Measurements from ENCODE around the gene ENTR1. TPM values are rescaled to one million over a fixed set of nuclear protein-coding genes. Genes with fewer than 3 reads are reported as not detected.

The ENTR1 gene
- total RNA-seq, 4 donors from 2014 or later = 23.3 to 42.0 (median 33.2) TPM

DNA sequence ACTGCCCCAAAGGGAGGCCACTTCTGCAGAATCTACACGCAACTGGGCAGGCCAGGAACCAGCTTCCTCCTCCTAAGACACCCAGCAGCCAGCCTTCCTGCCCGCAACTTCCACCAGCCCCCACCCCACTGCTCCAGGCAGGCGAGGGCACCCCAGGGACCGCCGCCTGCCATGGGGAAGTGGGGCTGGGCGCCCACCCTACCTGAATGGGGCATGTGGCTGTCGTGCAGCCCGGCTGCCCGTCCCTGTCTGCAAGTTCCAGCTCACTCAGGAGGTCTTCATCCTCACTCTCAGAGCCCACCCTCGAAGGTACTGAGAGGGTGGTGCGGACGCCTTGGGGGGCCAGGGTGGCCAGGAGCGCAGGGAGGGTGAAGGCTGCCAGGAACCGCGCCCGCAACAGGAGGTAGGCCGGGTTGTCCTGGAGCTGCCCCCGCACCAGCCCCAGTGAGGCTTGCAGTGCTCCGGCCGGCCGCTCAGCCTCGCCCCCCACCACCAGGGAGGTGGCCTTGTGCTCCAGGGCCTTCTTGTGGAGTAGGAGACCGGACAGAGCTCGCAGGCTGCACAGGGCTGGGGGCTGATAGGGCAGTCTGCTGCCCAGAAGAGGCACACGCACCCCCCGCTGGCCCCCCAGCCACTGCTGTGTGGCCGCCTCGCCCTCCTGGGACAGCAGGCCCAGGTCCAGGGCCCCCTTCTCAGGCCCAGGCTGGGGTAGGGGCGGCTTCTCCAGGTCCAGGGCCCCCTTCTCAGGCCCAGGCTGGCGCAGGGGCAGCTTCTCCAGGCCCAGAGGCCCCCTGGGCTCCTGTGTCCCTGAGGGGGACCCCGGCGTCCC, 32.9 kb downstream of the ENTR1 start:
- TF ChIP-seq, protein P1, sequence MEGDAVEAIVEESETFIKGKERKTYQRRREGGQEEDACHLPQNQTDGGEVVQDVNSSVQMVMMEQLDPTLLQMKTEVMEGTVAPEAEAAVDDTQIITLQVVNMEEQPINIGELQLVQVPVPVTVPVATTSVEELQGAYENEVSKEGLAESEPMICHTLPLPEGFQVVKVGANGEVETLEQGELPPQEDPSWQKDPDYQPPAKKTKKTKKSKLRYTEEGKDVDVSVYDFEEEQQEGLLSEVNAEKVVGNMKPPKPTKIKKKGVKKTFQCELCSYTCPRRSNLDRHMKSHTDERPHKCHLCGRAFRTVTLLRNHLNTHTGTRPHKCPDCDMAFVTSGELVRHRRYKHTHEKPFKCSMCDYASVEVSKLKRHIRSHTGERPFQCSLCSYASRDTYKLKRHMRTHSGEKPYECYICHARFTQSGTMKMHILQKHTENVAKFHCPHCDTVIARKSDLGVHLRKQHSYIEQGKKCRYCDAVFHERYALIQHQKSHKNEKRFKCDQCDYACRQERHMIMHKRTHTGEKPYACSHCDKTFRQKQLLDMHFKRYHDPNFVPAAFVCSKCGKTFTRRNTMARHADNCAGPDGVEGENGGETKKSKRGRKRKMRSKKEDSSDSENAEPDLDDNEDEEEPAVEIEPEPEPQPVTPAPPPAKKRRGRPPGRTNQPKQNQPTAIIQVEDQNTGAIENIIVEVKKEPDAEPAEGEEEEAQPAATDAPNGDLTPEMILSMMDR (IDR thresholded peaks at IDR 0.05; ENCODE audit: low read depth) = no peak

DNA sequence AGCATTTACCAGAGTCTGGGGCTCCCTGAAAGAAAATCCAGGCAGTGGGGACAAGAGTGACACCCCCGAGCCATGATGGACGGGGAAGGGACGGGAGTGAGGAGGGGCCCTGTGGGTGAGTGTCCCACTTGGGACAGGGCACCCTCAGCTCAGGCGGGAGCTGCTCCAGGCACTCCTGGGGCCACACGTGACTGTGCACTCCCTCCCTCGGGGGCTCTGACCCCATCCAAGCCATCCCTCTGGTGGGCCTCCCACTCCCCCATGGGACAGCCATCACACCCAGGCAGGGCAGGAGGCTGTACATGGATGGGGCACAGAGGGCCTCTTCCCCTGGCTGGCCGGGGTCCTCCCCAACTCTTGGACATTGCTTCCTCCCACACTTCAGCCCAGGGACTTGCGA, 34.0 kb downstream of the ENTR1 start:
- TF ChIP-seq, protein P1 (IDR thresholded peaks at IDR 0.05; ENCODE audit: low read depth) = no peak

DNA sequence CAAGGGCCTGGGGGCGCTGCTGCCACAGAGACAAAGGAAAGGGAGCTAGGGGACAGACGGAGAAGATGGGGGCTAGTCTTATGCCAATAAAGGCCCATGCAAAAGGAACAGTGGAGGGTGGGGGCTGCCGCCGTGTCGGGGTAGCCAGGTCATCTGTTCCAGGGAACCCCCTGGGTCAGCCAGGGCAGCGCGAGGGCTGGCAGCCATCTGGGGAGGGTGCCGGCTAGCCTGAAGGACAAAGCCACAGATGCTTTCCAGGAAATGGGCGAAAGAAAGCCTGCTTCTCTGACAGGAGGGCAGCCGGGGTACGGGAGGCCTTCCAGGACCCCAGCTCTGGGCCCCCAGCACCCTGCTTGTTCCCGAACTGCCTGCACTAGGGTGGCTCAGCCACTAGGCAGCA, 35.3 kb downstream of the ENTR1 start:
- TF ChIP-seq, protein P1 (IDR thresholded peaks at IDR 0.05; ENCODE audit: low read depth) = no peak

DNA sequence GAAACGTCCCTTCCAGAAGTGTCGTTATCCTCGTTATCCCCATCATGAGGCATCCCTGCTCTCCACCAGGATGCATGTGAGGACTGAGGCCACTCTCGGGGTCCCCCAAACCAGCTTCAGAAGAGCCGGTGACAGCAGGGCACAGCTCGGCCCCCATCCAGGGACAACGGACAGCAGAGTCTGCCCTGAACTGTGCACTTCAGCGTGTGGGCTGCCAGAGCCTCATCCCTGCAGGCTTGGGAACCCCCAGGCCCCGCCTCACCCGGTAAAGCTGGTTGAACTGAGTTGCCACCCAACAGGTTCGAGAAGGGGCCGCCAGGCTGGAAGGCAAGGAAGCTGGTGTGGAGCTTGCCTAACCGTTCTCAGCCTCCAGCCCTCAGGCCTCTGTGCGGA, 36.2 kb downstream of the ENTR1 start:
- TF ChIP-seq, protein P1 (IDR thresholded peaks at IDR 0.05; ENCODE audit: low read depth) = no peak

DNA sequence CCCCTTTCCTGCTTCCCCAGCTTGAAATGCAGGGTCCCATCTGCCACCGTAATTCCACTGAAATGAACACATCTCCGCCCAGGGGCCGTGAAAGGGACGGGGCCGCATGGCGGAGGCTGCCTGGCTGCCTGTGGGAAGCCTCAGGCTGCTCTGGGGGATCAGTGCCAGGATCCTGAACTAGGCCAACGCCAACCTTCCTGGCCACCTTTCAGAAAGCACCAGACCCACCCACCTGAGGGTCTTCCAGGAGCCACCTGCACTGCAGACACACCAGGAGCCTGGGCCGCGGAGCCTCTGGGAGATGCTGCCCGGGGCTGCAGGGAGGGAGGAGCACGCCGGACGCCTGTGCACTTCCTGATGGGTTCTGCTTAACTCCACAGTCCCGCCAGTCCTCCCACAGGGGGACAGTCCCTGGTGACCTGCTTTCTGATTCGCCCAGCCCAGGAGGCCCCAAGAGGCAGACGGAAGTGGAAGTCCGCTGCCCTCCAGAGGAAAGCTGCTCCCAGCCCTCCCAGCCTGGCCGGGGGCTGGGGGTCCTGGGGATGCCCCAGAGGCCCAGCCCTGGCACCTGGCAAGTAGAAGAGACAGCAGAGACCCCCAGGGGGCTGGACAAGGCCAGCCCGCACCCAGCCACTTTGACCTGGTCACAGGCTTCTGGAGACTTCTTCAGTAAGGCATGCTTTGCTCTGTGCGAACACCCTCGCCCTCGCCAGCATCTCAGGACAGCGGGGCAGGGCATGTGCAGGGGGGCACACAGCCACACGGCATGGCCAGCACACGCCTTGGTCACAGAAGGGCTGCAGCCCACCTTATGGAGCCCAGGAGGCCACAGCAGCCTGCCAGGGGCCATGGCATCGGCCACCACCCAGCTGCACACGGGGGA, 36.9 kb downstream of the ENTR1 start, which contains the start of gene CARD9:
Gene CARD9 (minus strand): TSS at position 370 of the 883 bp plus-strand sequence. CDS start 1,591 bp downstream, outside the sequence.
- TF ChIP-seq, protein P1 (IDR thresholded peaks at IDR 0.05; ENCODE audit: low read depth) = no peak

DNA sequence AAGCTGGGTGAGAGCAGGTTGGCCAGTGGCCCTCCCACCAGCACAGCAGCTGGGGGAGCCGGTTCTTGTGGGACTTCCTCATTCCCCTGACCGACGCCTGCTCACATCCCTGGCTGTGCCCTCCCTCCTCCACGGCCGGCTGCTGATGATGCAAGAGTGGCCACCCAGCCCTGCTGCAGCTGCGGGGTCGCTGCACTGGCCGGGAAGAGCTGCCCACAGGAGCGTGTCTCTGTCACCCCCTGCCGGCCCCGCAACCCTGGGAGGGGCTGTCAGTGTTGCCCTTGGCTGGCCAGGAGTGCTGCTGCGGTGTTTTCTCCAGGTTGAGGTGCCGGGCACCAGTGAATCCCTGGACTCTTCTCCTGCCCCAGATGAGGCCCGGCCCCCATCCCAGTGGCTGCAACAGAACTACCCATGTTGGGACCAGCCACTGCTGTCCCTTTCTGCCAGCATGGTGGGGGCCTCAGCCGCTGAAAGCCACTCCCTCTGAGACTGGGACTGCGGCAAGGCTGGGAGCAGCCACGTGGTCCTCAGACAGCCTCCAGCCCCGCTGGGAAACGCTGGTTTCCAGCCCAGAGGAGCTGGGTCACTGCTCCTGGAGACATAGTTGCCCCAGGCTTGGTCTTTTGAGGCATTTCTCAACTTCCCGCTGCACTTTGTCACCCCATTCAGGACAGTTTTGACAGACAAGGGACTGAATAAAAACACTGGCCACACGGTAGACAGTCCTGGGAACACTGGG, 37.7 kb downstream of the ENTR1 start:
- TF ChIP-seq, protein P1 (IDR thresholded peaks at IDR 0.05; ENCODE audit: low read depth) = no peak
